HG03159 (cell line): ENCODE results near the gene RAET1L.
"Not testable (repeated sequence)": the region's sequence is repeated elsewhere in the genome, so short reads cannot be mapped to it uniquely, and the experiment has no call there.

Experiments
- ATAC-seq: cut with Tn5 transposase; IDR thresholded peaks from one replicate; pipeline ENCODE4 v1.9.1; 2021; ENCODE audit warnings: mild to moderate bottlenecking, moderate library complexity; ENCODE audit not compliant: unreplicated experiment

Gene RAET1L

GRCh38 chr6:150025201-150025917 lies at the start of gene RAET1L:
TSS of gene RAET1L (minus strand) at chr6:150025532. CDS start at chr6:150025471, 61 bp downstream.
- ATAC-seq = no peak

DNA sequence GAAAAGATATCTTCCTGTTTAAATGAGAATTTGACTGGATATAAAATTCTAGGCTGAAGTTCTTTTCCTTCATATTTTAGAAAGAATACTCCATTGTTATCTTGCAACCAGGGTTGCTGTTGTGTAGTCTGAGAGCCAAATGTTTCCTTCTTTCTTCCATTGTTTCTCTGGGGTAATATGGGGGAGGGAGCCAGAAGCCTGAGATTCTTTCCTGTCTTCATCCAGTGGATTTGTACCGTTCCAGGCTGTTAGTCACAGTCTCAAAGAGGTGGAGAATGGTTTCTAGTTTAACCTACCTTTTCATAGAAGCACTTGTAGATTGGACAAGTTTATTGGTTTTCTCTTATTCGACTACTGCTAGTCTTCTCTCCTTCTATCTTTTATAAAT lies 49.7 kb upstream of the RAET1L start:
- no peak for ATAC-seq

- ATAC-seq = not testable (repeated sequence)
These were observed 49.2 kb upstream of the RAET1L start for GRCh38 chr6:150074396-150075033.

DNA sequence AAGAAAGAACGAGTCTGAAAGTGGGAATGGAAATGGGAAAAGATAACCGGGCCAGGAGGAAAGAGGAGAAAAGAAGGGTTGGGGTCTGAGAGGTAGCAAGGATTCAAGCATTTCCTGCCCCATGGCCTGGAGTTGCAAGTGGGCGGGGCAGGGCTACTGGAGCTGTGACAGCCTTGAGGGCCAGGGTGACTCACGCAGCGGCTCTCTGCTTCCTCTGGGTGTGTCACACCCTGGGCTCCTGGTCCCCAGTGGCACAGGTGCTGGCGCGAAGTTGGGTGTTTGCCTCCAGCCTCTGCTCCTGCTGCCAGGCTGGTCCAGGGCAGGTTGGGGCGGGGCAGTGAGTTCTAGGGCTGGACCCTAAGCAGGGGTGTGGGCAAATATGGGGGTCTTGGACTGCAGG lies 46.9 kb upstream of the RAET1L start:
- no peak for ATAC-seq

DNA sequence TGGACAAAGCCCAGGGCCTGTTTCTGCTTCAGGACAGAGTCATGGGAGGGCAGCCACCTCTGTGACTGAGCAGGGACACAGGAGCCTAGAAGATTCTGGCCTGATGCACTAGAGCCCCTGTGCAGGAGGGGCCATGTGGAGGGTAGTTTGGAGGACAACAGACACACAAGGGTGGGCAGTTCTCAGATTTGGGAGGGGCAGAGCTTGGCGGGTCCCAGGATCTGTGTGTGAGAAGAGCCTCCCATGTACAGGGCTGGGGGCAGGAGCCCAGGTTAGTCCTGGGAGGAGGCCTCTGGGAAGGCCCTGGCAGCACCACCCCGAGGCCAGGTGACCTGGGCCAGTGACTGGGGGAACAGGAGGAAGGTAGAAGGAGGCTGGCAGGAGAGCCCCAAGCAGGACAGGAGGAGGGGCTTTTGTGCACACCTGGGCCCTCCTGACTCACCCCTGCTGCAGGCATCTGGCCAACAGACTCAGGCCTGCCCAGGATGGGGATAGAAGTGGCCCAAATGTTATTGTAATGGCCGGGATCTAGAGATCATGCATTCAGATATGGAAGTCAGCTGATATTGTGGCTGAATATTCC lies 45.0 kb upstream of the RAET1L start:
- ATAC-seq = no peak

GRCh38 chr6:150069706-150070105 lies 44.4 kb upstream of the RAET1L start:
- no peak for ATAC-seq

DNA sequence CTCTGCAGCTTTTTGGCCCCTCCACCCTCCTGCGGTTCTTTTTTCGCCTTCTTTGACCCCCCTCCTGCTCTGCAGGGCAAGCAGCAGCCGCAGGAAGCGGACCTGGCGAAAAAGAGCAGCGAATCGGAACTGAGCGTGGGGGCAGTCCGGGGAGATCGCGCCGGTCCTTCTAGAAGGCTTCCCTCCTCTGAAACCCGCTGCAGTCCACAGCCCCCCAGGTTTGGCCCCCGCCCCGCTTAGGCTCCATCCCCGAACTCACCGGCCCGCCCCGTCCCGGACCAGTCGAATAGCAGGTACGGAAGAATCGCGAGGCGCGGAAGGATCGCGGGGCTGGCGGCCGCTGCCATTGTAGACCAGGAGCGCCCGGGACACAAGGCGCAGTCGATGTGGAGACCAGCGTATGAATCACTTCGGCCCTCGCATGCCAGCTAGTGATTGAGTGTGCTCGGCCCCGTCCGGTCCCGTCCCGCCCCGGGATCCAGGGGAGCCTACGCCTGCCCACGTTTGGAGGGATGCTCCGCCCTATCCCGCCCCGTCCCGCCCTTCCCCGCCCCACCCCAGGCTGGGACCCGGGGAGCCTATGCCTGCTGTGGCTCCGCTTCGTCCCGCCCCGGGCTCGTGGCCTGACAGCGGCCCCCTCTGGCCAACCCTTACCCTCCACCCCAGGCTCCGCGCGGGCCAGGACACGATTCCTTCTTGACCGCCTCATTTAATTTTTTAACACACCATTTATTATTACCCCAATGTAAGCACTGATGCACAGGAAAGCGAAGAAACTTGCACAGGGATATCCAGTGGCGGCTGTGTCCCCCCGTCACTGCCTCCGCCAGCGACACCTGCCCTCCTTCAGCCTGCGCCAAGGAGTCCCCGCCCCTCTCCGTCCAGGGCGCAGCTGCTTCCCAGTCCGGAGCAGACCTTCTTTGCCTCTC lies 43.7 kb upstream of the RAET1L start, which contains the start of gene ULBP3:
ULBP3 (minus strand) TSS at position 402 of the 929 bp plus-strand sequence; CDS start at position 347, 55 bp downstream.
- peak; percentile 65 for ATAC-seq

- ATAC-seq = no peak
These were observed 42.8 kb upstream of the RAET1L start for GRCh38 chr6:150068151-150068550.

- no peak for ATAC-seq
These were observed 39.8 kb upstream of the RAET1L start for GRCh38 chr6:150065083-150065482.

- no peak for ATAC-seq
These were observed 38.3 kb upstream of the RAET1L start for GRCh38 chr6:150063640-150064039.

DNA sequence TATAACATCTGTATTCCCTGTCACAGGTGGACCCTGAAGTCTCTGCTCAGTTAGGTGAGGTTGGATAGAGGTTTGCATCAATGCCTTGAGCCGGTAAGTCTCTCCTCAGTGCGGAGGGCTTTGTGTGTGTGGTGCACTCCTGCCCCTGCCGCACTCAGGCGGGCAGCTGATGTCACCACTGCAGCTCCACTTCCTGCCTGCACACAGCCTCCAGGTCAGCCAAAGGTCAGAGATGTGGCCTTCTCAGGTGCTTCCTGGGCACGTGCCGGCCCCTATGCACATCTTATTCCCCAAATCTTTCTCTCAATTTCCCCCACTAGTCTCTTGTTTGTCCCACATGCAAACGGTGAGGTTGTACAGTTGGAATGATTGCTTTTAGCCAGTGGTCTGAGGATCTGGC lies 34.6 kb upstream of the RAET1L start:
- not testable (repeated sequence) for ATAC-seq

DNA sequence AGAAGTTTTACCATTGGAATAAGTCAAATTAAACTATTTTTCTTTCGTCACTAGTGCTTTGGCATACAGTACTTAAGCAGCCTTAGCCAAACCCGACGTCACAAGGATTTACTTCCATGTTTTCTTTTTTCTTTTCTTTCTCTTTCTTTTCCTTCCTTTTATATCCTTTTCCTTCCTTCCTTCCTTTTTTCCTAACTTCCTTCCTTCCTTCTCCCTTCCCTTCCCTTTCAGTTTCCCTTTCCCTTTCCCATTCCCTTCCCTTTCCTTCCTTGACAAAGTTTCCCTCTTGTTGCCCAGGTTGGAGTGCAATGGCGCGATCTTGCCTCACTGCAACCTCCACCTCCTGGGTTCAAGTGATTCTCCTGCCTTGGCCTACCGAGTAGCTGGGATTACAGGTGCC lies 33.7 kb upstream of the RAET1L start:
- no peak for ATAC-seq

- no peak for ATAC-seq
These were observed 33.0 kb upstream of the RAET1L start for GRCh38 chr6:150058231-150058792.

DNA sequence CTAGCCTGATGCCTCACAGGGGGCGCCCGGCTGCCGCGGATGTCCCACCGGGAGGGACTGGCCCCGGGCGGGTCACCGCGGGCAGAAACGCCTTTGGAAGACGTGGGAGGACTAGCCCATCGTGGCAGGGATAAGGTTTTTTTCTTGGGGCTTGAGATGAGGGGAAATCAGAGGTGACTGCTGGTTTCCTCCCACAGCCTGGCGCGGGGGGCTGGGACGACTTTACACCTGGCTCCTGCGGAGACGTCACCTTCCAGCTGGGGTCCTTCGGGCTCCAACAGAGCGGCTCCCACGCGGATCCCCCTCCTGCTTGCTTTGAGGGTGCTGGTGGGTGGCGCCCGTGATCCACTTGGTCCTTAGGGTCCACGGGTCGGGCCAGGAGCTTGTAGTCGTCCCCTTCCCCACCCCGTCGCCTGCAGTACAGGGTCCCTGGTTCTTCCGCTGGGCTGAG lies 32.2 kb upstream of the RAET1L start:
- no peak for ATAC-seq

DNA sequence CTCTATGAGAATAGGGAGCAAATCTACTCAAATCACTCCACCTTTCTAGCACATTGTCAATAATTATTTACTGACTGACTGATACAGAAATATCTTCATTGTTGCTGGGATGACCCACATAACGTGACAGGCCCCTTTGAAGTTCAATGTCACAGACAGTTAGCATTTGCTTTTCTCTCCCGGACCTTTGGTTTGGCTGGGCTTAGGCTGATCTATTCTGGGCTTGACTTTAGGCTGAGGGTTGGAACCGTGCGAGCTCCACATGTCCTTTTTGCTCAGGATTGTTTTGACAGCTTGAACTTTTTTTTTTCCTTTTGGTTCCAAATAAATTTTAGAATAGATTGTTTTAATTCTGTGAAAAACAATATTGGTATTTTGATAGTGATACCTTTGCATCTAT lies 31.6 kb upstream of the RAET1L start:
- no peak for ATAC-seq

- no peak for ATAC-seq
These were observed 30.8 kb upstream of the RAET1L start for GRCh38 chr6:150056156-150056555.

DNA sequence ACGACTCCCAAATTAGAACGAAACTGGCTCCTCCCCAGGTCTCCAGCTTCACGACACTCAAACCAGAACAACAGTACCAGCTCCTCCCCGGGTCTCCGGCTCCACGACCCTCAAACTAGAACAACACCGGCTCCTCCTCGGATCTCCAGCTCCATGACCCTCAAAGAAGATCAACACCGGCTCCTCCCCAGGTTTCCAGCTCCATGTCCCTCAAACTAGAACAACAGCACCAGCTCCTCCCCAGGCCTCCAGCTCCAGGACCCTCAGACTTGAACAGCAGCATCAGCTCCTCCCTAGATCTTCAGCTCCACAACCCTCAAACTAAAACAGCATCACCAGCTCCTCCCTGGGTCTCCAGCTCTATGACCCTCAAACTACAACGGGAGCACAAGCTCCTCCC lies 29.8 kb upstream of the RAET1L start:
- no peak for ATAC-seq

GRCh38 chr6:150053450-150053849 lies 28.1 kb upstream of the RAET1L start:
- no peak for ATAC-seq

GRCh38 chr6:150050846-150051245 lies 25.5 kb upstream of the RAET1L start:
- no peak for ATAC-seq

GRCh38 chr6:150048099-150048498 lies 22.8 kb upstream of the RAET1L start:
- ATAC-seq = no peak

- ATAC-seq = no peak
These were observed 21.6 kb upstream of the RAET1L start for GRCh38 chr6:150046943-150047342.
